HG03060 (cell line): ENCODE results near the gene SDK2.

Experiments used
- ATAC-seq: cut with Tn5 transposase; IDR thresholded peaks from one replicate; pipeline ENCODE4 v1.9.1; 2021; ENCODE audit warnings: low read depth, moderate number of reproducible peaks; ENCODE audit not compliant: unreplicated experiment

Gene SDK2

DNA sequence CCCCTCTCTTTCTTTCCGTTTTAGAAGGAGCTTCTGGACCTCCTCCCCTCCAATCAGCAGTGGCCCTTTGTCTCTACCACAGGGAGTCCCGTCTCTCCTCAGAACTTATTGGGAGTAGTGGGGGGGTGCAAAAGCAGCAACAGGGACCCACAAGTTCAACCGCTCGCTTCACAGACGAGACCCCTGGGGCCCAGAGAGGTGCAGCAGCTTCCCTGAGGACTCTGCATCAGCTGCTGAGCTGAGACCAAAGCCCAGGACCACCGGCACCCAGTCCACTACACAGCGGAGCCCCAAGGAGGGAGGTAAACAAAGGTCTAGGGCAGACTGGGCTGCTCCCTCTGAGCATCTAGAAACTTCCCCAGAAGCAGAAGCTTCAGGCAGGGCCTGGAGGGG, 123.9 kb downstream of the SDK2 start:
- ATAC-seq = no peak

DNA sequence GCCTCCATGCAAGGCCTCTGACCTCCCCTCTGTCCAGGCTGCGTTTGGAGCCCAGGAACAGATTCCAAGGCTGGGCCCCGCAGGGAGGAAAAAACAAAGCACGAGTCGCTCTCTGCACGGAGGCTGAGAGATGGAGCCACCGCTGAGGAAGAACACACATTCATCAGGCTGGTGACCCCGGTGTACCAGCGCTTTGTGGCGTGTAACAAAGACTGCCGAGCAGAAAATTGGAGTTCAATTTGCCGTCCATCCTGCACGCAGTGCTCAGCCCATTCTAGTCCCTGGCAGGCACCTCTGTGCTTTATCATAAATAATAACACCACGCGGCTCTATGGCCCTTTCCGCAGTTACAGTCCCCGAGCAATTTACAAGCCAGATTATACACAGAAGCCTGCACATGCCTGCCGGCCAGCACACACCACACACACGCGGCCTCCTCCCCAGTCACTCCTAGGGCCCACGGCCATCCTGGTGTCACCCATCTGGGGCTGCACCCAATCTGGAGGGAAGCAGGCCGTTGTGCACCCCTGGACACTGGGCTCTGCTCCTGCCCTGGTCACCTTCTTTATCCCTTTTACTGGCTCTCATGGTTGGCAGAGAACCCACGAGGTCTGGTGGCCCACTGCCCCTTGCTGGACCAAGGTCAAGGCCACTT, 124.4 kb downstream of the SDK2 start:
- no peak for ATAC-seq

DNA sequence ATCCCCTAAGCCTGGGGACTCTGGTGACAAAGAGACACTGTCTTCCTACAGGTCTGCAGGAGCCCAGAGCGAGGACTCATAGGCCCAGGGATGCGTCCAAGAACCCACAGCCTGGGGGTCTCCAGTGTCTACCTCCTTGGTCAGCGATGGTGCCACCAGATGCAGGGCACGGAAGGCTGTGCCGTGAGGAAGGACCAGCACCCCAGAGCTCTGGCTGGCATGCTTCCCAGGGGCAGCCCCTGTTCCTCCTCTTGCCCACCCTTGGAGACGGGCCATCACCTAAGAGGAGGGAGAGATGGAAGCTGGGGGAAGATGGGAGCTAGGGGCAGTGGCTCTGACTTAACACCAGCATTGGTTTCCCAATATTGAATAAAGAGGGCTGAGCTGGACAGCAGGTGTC, 125.2 kb downstream of the SDK2 start:
- ATAC-seq = no peak

DNA sequence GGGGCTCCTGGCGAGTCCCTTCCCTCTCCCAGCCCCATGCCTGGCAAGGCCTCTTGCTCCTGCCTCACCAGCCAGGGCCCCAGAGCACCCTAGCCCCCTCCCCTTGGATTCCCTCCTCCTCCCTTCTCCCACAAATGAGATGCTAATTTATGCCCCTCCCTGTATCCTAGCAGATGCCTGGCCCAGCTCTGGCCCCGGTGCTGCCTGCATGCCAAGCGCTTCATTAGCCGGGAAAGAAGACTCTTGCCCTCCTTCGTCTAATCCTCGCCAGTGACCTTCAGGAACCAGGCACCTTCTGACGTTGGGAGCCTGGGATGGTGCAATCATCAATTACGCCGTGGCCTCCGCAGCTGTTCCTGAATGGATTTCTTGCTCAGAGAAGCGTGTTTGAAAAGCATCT, 127.8 kb downstream of the SDK2 start:
- no peak for ATAC-seq

DNA sequence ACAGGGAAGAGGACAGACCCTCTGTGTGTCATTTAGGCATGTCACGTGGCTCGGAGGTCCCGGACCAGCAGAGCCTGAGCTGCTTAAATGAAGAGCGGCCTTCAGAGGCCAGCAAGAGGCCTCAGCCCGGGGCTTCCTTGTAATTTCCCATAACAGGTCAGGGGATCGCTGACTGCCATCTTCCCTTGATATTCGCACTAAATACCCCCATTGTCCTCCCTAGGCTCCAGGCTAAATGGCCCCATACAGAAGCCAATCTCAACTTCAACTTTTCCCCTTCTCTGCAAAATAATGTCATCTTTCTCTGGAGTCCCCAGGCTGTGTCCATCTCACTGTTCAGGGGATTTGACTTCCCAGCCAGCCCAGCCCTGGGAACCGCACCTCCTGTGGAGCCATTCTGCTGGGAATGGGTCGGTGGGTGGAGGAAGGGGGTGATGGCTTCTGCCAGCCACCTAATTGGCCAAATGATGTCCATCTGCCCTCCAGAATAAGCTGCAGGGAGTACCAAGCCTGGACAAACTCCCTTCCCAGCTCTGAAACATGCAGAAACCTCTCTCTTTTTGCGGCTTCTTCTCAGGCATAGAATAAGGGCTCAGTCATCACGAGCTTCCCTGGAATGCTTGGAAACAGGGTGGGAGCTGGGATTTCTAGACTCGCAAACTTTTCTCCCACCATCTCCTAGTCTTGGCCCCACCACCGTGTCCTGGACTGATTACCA, 129.9 kb downstream of the SDK2 start:
- ATAC-seq = no peak

DNA sequence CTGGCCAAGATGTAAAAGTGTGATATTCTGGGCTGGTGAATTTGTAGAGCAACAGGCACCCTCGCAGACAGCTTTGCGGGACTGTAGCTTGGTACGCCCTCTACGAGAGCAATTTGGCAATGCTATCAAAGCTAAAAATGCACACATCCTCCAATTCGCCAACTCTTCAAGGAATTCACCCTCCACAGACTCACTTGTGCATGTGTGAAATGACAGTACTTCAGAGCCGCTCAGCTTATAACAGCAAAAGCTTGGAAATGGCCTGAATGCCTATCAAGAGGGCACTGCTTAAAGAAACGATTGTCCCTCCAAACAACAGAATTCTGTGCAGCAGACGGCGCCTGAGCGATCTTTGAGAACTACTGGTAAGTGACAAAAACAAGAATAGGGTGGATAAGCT, 130.8 kb downstream of the SDK2 start:
- no peak for ATAC-seq

DNA sequence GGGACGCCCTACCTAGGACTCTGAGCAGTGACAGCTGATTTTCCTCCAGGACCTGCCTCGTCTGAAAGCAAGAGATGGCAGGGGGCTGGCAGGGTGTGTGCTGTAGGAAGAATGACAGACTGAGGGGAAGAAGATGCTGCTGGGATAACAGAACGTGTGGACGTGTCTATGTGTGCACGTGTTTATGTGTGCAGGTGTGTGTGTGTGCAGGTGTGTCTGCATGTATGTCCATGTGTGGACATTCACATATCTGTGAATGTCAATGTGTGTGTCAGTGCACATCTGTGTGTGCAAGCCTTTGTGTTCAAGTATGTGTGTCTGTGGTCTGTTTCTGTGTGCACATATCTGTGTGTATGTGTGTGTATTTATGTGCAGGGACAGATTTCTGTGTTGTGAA, 132.5 kb downstream of the SDK2 start:
- no peak for ATAC-seq

DNA sequence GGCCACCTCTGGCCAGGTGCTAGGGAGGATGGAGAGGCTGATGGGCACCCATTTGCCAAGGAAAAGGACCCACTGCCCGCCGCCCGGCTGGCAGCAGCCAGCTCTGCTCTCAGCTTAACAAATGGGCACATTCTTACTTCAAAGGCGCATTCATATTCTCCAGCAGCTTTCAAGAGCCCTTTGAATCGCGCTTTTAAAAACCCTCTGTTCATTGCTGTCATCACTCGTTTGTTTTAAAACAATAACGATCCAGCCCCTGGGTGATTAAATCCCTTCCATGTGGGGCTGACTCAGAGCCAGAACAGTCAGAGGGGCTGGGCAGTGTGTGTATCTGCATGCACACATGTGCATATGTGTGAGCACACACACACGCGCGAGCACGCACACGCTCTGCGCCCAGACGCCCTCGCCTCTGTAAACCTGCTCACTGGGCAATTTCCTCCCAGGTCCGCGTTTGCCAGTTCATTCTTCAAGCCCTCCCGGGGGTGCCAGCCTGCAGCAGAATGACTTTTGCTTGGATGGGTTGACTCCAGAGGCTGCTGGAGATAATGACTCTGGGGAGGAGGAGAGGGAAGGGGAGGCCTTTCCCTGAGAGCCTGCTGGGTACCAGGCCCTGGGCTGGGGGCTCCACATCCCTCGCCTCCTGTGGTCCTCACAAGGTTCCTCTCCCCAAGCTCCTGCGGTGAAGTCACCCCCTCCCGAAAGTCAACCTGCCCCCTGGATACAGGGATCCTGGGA, 133.1 kb downstream of the SDK2 start:
- no peak for ATAC-seq

DNA sequence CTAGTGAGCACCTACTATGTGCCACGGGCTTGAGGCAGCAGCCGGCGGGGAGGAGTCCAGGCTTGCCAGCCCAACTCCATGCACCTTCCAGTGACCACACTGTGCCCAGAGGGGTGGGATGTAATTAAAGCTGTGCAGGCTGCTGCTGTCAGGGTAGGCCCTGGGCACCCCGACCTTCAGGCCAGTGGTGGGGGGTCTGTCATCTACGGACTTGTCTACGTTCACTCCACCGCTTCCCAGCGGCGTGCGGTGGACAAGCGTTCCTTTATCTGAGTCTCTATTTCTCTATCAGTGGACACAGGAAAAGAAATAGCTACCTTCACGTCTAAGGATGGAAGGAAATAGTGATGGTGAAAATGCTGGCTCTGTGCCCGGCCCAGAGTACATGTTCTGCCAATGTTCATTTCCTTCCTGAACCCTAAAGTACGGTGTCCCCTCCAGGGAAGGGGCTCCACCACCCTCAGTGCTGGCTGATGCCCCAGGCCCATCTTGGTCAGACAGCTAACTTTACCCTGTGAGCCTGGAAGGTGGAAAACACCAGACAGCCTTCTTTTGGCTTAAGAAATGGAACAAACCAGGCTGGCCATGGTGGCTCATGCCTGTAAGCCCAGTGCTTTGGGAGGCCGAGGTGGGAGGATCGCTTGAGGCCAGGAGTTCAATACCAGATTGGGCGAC, 135.2 kb downstream of the SDK2 start:
- ATAC-seq = no peak

DNA sequence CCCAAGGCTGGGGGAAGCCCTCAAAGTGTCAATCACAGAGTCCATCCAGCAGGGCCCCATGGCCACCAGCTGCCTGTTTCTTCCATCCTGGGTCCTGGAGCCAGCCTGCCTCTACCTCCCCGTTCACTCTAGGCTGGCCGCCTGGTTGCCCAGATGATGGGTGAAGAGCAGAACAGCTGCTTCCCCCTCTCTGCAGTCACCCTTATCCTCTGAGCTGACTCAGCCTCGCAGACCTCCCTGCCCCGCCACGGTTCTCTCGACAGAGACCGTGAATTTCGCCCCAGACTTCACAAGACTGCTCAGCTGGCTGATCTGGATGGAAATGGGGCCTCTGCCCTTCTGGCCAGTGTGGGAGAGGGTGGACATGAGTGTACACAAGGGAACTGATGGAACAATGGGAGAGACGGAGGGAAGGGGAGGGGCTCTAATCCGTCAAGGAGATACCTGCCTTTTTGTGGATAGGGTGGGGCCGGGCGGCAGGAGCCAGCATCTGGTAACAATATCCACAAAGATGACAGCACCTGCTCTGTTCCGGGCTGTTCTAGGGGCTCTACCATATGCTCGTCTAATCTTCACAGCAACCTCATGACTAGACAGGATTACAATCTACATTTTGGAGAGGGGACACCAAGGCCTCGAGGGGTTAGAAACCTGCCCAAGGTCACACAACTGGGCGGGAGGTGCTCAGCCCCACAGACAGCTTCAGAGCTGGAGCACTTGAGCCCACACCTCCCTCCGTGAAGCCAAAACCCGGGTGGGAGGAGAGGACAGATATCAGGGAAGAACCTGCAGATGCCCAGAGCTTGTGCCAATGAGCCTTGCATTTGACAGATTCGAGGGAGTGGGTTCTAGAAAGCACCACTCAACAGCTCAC, 136.0 kb downstream of the SDK2 start:
- ATAC-seq = no peak

DNA sequence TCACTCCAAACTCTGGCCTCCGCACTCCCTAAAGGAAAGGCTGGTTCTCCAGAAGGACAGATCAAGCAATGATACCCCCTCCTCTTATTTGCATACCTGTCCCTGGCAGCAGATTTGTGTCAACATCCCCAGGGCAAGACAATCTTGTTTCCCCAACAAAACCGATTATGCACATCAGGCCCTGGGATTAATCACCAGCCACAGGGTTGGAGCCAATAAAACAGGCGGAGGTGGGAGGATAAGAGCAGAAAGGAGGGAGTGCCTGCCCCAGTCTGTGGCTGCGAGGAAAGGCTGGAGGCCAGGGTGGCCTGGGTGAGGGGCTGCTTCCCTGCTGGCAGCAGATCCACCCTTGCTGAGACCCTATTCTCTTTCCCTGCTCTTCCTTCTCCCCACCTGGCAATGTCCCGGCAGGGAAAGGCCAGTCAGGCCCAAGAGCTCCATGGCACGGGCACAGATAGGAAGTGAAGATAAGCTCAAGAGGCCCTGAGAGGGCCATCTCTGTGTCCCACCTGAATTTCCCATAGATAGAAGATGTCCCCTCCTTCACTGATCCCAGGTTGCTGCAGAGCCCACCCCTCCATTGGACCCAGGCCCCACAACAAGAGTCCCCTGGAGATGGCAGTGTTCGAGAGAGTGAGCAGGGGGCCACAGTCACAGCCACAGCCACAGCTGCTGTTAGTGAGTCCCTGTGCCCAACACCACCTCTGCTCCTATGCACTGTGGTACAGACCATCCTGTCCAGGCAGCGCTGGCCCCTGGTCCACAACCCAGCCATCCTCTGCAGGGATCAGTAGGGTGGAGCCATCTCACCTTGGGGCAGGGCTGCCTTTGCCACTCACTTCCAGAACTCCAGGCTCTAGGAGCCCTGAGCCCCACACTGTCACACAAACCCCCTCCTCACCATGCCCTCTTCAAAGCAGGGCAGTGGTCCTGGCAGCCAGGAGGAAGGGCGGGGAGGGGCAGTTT, 137.5 kb downstream of the SDK2 start:
- no peak for ATAC-seq

DNA sequence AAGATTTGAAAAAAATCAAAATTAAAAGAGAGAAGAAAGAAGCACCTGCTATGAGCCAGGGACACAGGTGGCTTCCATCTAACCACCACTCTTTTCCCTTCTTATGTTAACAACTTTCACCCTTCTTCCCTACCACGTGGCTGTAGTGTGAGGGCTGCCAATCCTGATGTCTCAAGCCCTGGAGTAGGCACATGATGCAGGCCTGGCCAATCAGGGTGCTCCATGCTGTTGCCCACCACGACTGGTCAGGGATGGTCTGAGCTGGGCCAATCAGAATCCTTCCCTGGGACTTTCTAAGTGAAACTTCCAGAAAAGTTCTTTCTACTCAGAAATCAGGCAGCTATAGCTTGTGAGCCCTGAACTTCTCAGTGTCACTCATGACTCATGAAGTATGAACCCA, 140.7 kb downstream of the SDK2 start:
- ATAC-seq = no peak

DNA sequence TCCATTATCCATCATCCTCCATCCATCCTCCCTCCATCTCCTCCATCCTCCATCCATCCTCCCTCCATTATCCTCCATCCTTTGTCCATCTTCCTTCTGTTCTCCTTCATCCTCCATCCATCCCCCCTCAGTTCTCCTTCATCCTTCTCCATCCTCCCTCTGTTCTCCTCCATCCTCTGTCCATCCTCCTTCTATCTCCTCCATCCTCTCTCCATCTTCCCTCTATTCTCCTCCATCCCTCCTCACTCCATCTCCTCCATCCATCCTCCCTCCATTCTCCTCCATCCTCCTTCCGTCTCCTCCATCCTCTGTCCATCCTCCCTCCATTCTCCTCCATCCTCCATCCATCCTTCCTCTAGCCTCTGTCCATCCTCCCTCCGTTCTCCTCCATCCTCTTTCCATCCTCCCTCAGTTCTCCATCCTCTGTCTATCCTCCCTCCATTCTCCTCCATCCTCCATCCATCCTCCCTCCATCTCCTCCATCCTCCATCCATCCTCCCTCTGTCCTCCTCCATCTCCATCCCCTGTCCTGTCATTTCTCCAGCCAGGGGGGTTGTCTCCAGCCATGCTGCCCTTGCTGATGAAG, 143.7 kb downstream of the SDK2 start:
- no peak for ATAC-seq

DNA sequence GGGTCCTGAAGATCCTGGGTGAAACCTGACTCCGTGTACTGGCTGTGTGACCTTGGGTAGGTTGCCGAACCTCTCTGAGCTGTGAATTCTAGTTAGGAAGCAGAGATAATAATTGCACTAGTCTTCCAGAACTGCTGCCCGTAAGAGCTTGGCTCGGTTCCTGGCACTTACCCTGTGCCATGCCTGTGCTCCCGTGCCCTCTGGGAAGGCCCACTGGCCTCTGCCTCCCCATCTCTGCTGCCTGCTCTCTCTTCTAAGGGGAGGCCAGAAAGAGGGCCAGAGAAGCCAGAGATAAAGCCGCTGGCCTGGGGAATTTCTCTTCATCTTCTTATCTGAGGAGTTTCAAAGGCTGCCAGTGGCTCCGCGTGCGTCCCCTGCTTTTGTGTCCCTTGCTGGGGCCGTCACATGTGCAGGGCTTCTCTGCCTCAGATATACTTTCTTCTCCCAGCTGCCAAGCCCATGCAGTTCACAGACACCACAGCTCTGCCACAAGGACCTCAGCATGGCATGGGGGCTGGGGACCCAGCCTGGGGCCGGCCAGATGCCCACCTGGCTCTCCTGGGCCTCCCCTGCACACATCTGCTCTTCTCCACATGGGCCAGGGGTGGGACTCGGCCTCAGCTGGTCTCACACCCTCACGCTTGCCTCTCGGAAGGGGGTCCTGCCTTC, 145.2 kb downstream of the SDK2 start:
- ATAC-seq = no peak

DNA sequence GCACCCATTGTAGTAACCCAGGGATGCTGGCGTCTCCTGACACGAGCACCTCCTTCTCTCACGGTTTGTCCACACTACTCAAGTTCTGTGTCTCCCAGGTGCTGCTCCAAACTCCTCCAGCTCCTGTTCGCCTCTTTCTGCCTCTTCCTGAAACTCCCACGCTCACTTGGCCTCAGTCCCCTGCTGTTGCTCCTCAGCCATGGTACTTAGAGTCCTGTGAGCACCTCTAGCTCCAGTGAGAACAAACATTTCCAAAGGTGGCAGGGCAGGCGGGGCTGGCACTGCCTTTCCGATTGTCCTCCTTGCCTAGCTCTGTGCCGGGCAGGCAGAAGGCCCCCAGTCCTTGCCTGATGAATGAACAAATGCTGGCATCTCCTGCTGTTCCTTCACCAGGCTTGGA, 146.1 kb downstream of the SDK2 start:
- ATAC-seq = no peak

DNA sequence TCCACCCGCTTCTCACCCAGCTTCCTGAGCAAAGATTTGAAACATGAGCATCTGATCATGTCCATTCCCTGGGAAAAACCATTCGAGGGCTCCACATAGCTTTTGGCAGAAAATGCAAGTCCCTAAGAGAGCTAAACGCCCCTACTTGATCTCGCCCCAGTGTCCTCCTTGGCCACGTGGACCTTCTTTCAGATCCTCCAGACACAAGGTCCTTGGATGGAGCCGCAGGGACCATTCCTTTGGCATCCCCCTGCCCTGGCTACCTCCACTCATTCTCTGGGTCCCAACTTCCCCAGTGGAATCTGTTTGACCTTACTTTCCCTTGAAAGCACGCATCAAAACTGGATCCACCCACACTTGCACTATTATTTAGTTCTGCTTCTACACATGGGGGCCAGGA, 146.5 kb downstream of the SDK2 start:
- ATAC-seq = no peak

DNA sequence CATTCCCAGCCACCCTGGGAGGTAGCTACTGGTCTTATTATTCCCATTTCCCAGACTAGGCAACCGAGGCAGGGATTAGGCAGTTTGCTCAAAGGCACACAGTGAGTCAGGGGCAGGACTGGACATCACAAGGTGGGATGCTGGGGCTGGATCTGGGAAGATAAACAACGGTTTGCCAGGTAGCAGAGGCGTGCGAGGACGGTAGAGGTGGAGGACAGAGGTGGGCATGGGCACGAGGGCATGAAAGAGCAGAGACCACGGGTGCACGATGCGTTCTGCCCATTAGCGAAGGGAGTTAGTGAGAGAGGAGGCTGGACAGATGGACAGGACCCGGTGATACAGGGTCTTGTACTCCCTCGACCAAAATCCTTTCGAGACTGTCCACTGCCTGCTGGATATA, 148.0 kb downstream of the SDK2 start:
- no peak for ATAC-seq

DNA sequence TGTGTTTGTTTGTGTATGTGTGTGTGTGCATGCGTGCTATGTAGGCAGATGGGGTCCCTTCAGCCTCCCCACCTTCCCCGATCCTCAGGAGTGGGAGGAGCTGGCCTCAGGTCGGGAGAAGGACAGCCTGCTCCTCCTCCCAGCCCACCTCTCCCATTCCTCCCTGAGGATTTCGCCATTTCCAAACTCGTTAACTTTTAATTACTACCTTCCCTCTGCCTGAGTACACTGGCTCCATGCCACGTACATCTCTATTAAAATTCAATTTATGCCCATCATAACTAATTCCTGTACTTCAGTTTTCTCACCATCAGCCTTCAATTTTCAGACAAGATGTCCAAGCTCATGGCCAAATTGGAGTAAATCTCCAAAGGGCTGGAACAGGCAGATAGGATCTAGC, 148.6 kb downstream of the SDK2 start:
- ATAC-seq = no peak
